IPS-20b (cell line): ENCODE measurements around the gene ESRP2.
A peak's percentile ranks its signal among the peaks of the same experiment; 100 is the strongest.

Experiments used
- H3K27ac ChIP-seq: one replicate; pipeline ENCODE4 v1.5.1; 2013; ENCODE audit warnings: low read length
- H3K27me3 ChIP-seq: 2 replicates; pipeline ENCODE4 v1.6.1; 2013; ENCODE audit warnings: mild to moderate bottlenecking, low read length, inconsistent platforms; ENCODE audit not compliant: insufficient read depth
- H3K36me3 ChIP-seq: 2 replicates; pipeline ENCODE4 v1.6.1; 2013; ENCODE audit warnings: low read depth, mild to moderate bottlenecking, inconsistent platforms, low read length, moderate library complexity; ENCODE audit not compliant: insufficient read depth
- H3K4me1 ChIP-seq: 2 replicates; pipeline ENCODE4 v1.6.1; 2013; ENCODE audit warnings: mild to moderate bottlenecking, control low read depth, inconsistent platforms, low read length, moderate library complexity; ENCODE audit not compliant: insufficient read depth
- H3K4me3 ChIP-seq: 2 replicates; pipeline ENCODE4 v1.5.1; 2013; ENCODE audit warnings: mild to moderate bottlenecking, low read length, inconsistent platforms
- H3K9ac ChIP-seq: 2 replicates; pipeline ENCODE4 v1.6.1; 2013; ENCODE audit warnings: low read depth, mild to moderate bottlenecking, inconsistent platforms, low read length, moderate library complexity
- H3K9me3 ChIP-seq: 2 replicates; pipeline ENCODE4 v1.6.1; 2013; ENCODE audit warnings: mild to moderate bottlenecking, low read depth, low read length, inconsistent platforms; ENCODE audit not compliant: insufficient read depth

ESRP2 gene

GRCh38 chr16:68227183-68227793, 8.6 kb downstream of the ESRP2 start:
- H3K27ac ChIP-seq, result no peak overlapping the region
- H3K9ac ChIP-seq, result no peak overlapping the region
- H3K9me3 ChIP-seq, result no peaks in the 10 kb centered on the region
- H3K4me3 ChIP-seq, result no peak overlapping the region
- no peaks in the 10 kb centered on the region for H3K4me1 ChIP-seq
- H3K27me3 ChIP-seq, result no peaks in the 10 kb centered on the region
- H3K36me3 ChIP-seq, result peaks cover 36% of the 10 kb centered on the region

GRCh38 chr16:68226116-68226515, 9.8 kb downstream of the ESRP2 start:
- Histone ChIP-seq H3K9ac (no peak overlapping the region), H3K36me3 (peaks cover 25% of the 10 kb centered on the region), H3K9me3 (no peaks in the 10 kb centered on the region), H3K4me1 (no peaks in the 10 kb centered on the region; the same call in 1 of the 2 replicates), H3K27me3 (no peaks in the 10 kb centered on the region), H3K27ac (no peak overlapping the region), H3K4me3 (no peak overlapping the region)

- H3K4me3 ChIP-seq, result no peak overlapping the region
- H3K9ac ChIP-seq, result no peak overlapping the region
- H3K36me3 ChIP-seq, result no peaks in the 10 kb centered on the region; the same call in 1 of the 2 replicates
- peaks cover 3% of the 10 kb centered on the region; the same call in 1 of the 2 replicates for H3K4me1 ChIP-seq
- H3K27ac ChIP-seq, result no peak overlapping the region
- no peaks in the 10 kb centered on the region for H3K9me3 ChIP-seq
- no peaks in the 10 kb centered on the region for H3K27me3 ChIP-seq
Observed at GRCh38 chr16:68223072-68223471, 12.9 kb downstream of the ESRP2 start.

GRCh38 chr16:68219725-68220351, 16.1 kb downstream of the ESRP2 start:
- Histone ChIP-seq H3K9ac (peak overlapping the region; percentile 32; the same call in 1 of the 2 replicates), H3K4me1 (peaks cover 3% of the 10 kb centered on the region; the same call in 1 of the 2 replicates), H3K36me3 (no peaks in the 10 kb centered on the region; the same call in 1 of the 2 replicates), H3K4me3 (no peak overlapping the region), H3K9me3 (no peaks in the 10 kb centered on the region), H3K27me3 (no peaks in the 10 kb centered on the region), H3K27ac (no peak overlapping the region)

- H3K27ac ChIP-seq, result no peak overlapping the region
- H3K4me3 ChIP-seq, result no peak overlapping the region
- no peaks in the 10 kb centered on the region for H3K27me3 ChIP-seq
- peaks cover 3% of the 10 kb centered on the region; the same call in 1 of the 2 replicates for H3K4me1 ChIP-seq
- no peaks in the 10 kb centered on the region; the same call in 1 of the 2 replicates for H3K36me3 ChIP-seq
- no peak overlapping the region for H3K9ac ChIP-seq
- no peaks in the 10 kb centered on the region for H3K9me3 ChIP-seq
Observed at GRCh38 chr16:68217506-68217905, 18.4 kb downstream of the ESRP2 start.

- H3K9ac ChIP-seq, result no peak overlapping the region
- no peak overlapping the region for H3K27ac ChIP-seq
- no peaks in the 10 kb centered on the region for H3K27me3 ChIP-seq
- H3K9me3 ChIP-seq, result no peaks in the 10 kb centered on the region
- peaks cover 3% of the 10 kb centered on the region; the same call in 1 of the 2 replicates for H3K4me1 ChIP-seq
- no peak overlapping the region for H3K4me3 ChIP-seq
- no peaks in the 10 kb centered on the region; the same call in 1 of the 2 replicates for H3K36me3 ChIP-seq
Observed at GRCh38 chr16:68216240-68216639, 19.7 kb downstream of the ESRP2 start.

- no peaks in the 10 kb centered on the region for H3K9me3 ChIP-seq
- H3K27me3 ChIP-seq, result no peaks in the 10 kb centered on the region
- no peak overlapping the region for H3K9ac ChIP-seq
- H3K27ac ChIP-seq, result no peak overlapping the region
- H3K4me1 ChIP-seq, result no peaks in the 10 kb centered on the region
- H3K4me3 ChIP-seq, result no peak overlapping the region
- no peaks in the 10 kb centered on the region; the same call in 1 of the 2 replicates for H3K36me3 ChIP-seq
Observed at GRCh38 chr16:68215302-68215701, 20.6 kb downstream of the ESRP2 start.

DNA sequence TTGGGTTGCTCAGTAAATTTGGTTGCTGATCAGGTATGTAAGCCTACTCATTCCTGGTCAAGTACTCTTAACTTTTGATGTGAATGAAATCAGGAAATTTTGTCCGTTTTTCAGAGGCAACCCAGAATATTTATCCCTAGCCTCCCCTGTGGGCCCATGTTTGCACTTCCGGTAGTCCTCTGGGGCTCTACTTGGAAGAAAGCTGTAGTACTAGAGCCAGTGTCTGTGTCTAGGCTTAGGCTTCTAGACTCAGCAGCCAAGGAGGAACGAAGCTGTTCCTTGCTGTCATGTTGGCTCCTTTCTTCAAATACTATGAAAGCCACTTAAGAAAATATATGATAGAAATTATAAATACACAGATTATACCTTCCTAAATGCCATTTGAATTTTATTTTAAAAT, 21.2 kb downstream of the ESRP2 start:
- Histone ChIP-seq H3K27me3 (no peaks in the 10 kb centered on the region), H3K9ac (no peak overlapping the region), H3K9me3 (no peaks in the 10 kb centered on the region), H3K36me3 (no peaks in the 10 kb centered on the region; the same call in 1 of the 2 replicates), H3K4me3 (no peak overlapping the region), H3K27ac (no peak overlapping the region), H3K4me1 (no peaks in the 10 kb centered on the region)

DNA sequence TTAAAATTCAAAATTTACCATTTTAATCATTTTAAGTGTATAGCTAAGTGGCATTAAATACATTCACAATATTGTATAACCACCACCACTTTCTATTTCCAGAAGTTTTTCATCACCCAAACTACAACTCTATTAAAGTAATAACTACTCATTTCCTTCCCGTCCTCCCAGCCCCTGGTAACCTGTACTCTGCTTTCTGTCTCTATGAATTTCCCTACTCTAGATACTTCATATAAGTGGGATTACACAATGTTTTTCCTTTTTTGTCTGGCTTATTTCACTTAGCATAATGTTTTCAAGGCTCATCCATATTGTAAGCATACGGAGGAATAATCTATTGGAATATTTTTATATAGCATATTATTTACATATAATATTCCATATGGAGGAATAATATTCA, 29.7 kb downstream of the ESRP2 start:
- no peaks in the 10 kb centered on the region for H3K9me3 ChIP-seq
- no peaks in the 10 kb centered on the region for H3K36me3 ChIP-seq
- H3K27ac ChIP-seq, result no peak overlapping the region
- no peak overlapping the region for H3K4me3 ChIP-seq
- H3K4me1 ChIP-seq, result no peaks in the 10 kb centered on the region
- no peak overlapping the region for H3K9ac ChIP-seq
- H3K27me3 ChIP-seq, result no peaks in the 10 kb centered on the region

GRCh38 chr16:68202091-68202519, 33.8 kb downstream of the ESRP2 start:
- H3K4me3 ChIP-seq, result no peak overlapping the region
- no peaks in the 10 kb centered on the region for H3K9me3 ChIP-seq
- no peaks in the 10 kb centered on the region for H3K4me1 ChIP-seq
- no peak overlapping the region for H3K9ac ChIP-seq
- no peaks in the 10 kb centered on the region for H3K27me3 ChIP-seq
- no peaks in the 10 kb centered on the region for H3K36me3 ChIP-seq
- no peak overlapping the region for H3K27ac ChIP-seq

- H3K27me3 ChIP-seq, result no peaks in the 10 kb centered on the region
- no peak overlapping the region for H3K27ac ChIP-seq
- no peaks in the 10 kb centered on the region for H3K4me1 ChIP-seq
- no peaks in the 10 kb centered on the region for H3K9me3 ChIP-seq
- H3K9ac ChIP-seq, result no peak overlapping the region
- H3K4me3 ChIP-seq, result no peak overlapping the region
- H3K36me3 ChIP-seq, result no peaks in the 10 kb centered on the region
Observed at GRCh38 chr16:68200088-68200783, 35.7 kb downstream of the ESRP2 start.
